Esophagus mucosa (tissue), 1 donor: ENCODE results near the gene EDC4. TPM values are rescaled to one million over a fixed set of nuclear protein-coding genes. Genes with fewer than 3 reads are reported as not detected.

Source experiments
- total RNA-seq: library from RNA; stranded (reverse); gene quantifications from one replicate; pipeline ENCODE4 v1.2.4, GENCODE V29; 2023
- donor health status: DM: yes; HTN: yes; CAD: no.

Gene EDC4
- total RNA-seq, 1 donor from 2014 or later: 32.7 TPM

Other genes starting within 250 kb of the EDC4 start
- gene CARMIL2, start 227.9 kb upstream of the EDC4 start, total RNA-seq: 2.4 TPM
- gene ACD, start 212.8 kb upstream of the EDC4 start, total RNA-seq: 7.8 TPM
- gene PARD6A, start 212.1 kb upstream of the EDC4 start, total RNA-seq: 1.8 TPM
- 3.8 TPM for gene ENKD1, start 206.3 kb upstream of the EDC4 start, total RNA-seq
- gene C16orf86, start 206.2 kb upstream of the EDC4 start, total RNA-seq: 0.84 TPM
- gene GFOD2, start 153.7 kb upstream of the EDC4 start, total RNA-seq: 25.4 TPM
- gene RANBP10, start 66.5 kb upstream of the EDC4 start, total RNA-seq: 20.1 TPM
- gene TSNAXIP1, start 66.2 kb upstream of the EDC4 start, total RNA-seq: 0.40 TPM
- 16.8 TPM for gene THAP11, start 30.7 kb upstream of the EDC4 start, total RNA-seq
- gene NUTF2, start 26.1 kb upstream of the EDC4 start, total RNA-seq: 65.2 TPM
- 16.5 TPM for gene CENPT, start 25.4 kb upstream of the EDC4 start, total RNA-seq
- gene NRN1L, start 11.8 kb downstream of the EDC4 start, total RNA-seq: not detected
- gene PSKH1, start 20.2 kb downstream of the EDC4 start, total RNA-seq: 15.5 TPM
- gene CTRL, start 58.8 kb downstream of the EDC4 start, total RNA-seq: 0.64 TPM
- gene PSMB10, start 63.8 kb downstream of the EDC4 start, total RNA-seq: 25.9 TPM
- 4.1 TPM for gene LCAT, start 71.1 kb downstream of the EDC4 start, total RNA-seq
- 17.5 TPM for gene SLC12A4, start 95.6 kb downstream of the EDC4 start, total RNA-seq
- 0.08 TPM for gene DPEP3, start 107.4 kb downstream of the EDC4 start, total RNA-seq
- 0.68 TPM for gene DPEP2, start 126.4 kb downstream of the EDC4 start, total RNA-seq
- not detected for gene DPEP2NB, start 142.9 kb downstream of the EDC4 start, total RNA-seq
- 12.1 TPM for gene DDX28, start 150.2 kb downstream of the EDC4 start, total RNA-seq
- 17.4 TPM for gene DUS2, start 150.2 kb downstream of the EDC4 start, total RNA-seq
- 17.6 TPM for gene NFATC3, start 212.3 kb downstream of the EDC4 start, total RNA-seq